Neural cell (in vitro differentiated cells): ENCODE data around the gene PRMT9. TPM values are rescaled to one million over a fixed set of nuclear protein-coding genes. Genes with fewer than 3 reads are reported as not detected.

ENCODE experiments used
- H2AFZ ChIP-seq: fragments of 200-600, 300-800 bp; sonication (generic), shearing (Covaris generic); 2 replicates; pipeline ENCODE4 v1.6.0; 2014; ENCODE audit warnings: low read depth, mild to moderate bottlenecking, antibody characterized with exemption, low read length, moderate library complexity
- H3F3A ChIP-seq: fragments of 200-600 bp; shearing (Covaris generic); 2 replicates; pipeline ENCODE4 v1.6.1; 2016; ENCODE audit warnings: mild to moderate bottlenecking, moderate library complexity, mixed read lengths, antibody characterized with exemption, low read length; ENCODE audit not compliant: insufficient read depth, poor library complexity, severe bottlenecking
- H3K27ac ChIP-seq: fragments of 200-600, 300-800 bp; sonication (generic), shearing (Covaris generic); 2 replicates; pipeline ENCODE4 v1.5.1; 2014; ENCODE audit warnings: mild to moderate bottlenecking, low read length, moderate library complexity
- H3K27me3 ChIP-seq: fragments of 300-800, 200-600 bp; sonication (generic), shearing (Covaris generic); 2 replicates; pipeline ENCODE4 v1.6.0; 2014; ENCODE audit warnings: mild to moderate bottlenecking, low read depth, low read length, moderate library complexity; ENCODE audit not compliant: insufficient read depth
- H3K36me3 ChIP-seq: fragments of 300-800, 200-600 bp; sonication (generic), shearing (Covaris generic); 2 replicates; pipeline ENCODE4 v1.5.1; 2014; ENCODE audit warnings: mild to moderate bottlenecking, antibody characterized with exemption, low read length, moderate library complexity; ENCODE audit not compliant: insufficient read depth
- H3K4me2 ChIP-seq: fragments of 300-800, 200-600 bp; sonication (generic), shearing (Covaris generic); 2 replicates; pipeline ENCODE4 v1.6.0; 2014; ENCODE audit warnings: mild to moderate bottlenecking, low read length
- H3K4me3 ChIP-seq: fragments of 300-800, 200-600 bp; sonication (generic), shearing (Covaris generic); 2 replicates; pipeline ENCODE4 v1.5.1; 2014; ENCODE audit warnings: mild to moderate bottlenecking, low read length, moderate library complexity
- H3K79me2 ChIP-seq: fragments of 200-600 bp; shearing (Covaris generic); replicated peaks from 2 replicates; pipeline ENCODE4 v1.6.0; 2014; ENCODE audit warnings: mild to moderate bottlenecking, low read length, moderate library complexity; ENCODE audit not compliant: insufficient read depth
- H3K9ac ChIP-seq: fragments of 300-800, 200-600 bp; sonication (generic), shearing (Covaris generic); 2 replicates; pipeline ENCODE4 v1.6.1; 2016; ENCODE audit warnings: mild to moderate bottlenecking, low read length, mixed read lengths
- H3K9me2 ChIP-seq: fragments of 200-600 bp; shearing (Covaris generic); 2 replicates; pipeline ENCODE4 v1.6.1; 2016; ENCODE audit warnings: mild to moderate bottlenecking, low read length, mixed read lengths; ENCODE audit not compliant: insufficient read depth
- H3K9me3 ChIP-seq: fragments of 200-600, 300-800 bp; sonication (generic), shearing (Covaris generic); 2 replicates; pipeline ENCODE4 v1.6.1; 2016; ENCODE audit warnings: mild to moderate bottlenecking, mixed run types, low read length, moderate library complexity, mixed read lengths
- H4K20me1 ChIP-seq: fragments of 200-600 bp; shearing (Covaris generic); 2 replicates; pipeline ENCODE4 v1.6.1; 2016; ENCODE audit warnings: mild to moderate bottlenecking, mixed run types; ENCODE audit not compliant: insufficient read depth
- CTCF ChIP-seq: fragments of 450-650 bp; IDR thresholded peaks from 2 replicates; pipeline ENCODE4 v1.5.1; 2014; ENCODE audit warnings: antibody characterized with exemption, mild to moderate bottlenecking, moderate library complexity; ENCODE audit not compliant: poor library complexity, severe bottlenecking
- EP300 ChIP-seq: fragments of 450-650 bp; conservative IDR thresholded peaks from 2 replicates; pipeline ENCODE4 v1.6.1; 2014; ENCODE audit warnings: antibody characterized with exemption, mild to moderate bottlenecking, moderate library complexity; ENCODE audit not compliant: poor library complexity, severe bottlenecking
- EZH2 ChIP-seq: fragments of 200-600, 300-800 bp; shearing (Covaris generic), sonication (generic); IDR thresholded peaks from 2 replicates; pipeline ENCODE4 v1.6.1; 2014; ENCODE audit warnings: antibody characterized with exemption, low read length, borderline replicate concordance, mild to moderate bottlenecking; ENCODE audit not compliant: insufficient read depth, poor library complexity, severe bottlenecking
- MXI1 ChIP-seq: fragments of 450-650 bp; conservative IDR thresholded peaks from 2 replicates; pipeline ENCODE4 v1.6.1; 2014; ENCODE audit warnings: antibody characterized with exemption, mild to moderate bottlenecking; ENCODE audit not compliant: poor library complexity, severe bottlenecking
- POLR2AphosphoS5 ChIP-seq: IDR thresholded peaks from 2 replicates; pipeline ENCODE4 v1.6.1; 2012
- RAD21 ChIP-seq: fragments of 450-650 bp; conservative IDR thresholded peaks from 2 replicates; pipeline ENCODE4 v1.6.1; 2014; ENCODE audit warnings: antibody characterized with exemption, mild to moderate bottlenecking, moderate library complexity
- REST ChIP-seq: IDR thresholded peaks from 2 replicates; pipeline ENCODE4 v1.6.1; 2012; ENCODE audit warnings: borderline replicate concordance
- SMC3 ChIP-seq: fragments of 450-650 bp; conservative IDR thresholded peaks from 2 replicates; pipeline ENCODE4 v1.6.1; 2014; ENCODE audit warnings: antibody characterized with exemption, mild to moderate bottlenecking, moderate library complexity; ENCODE audit not compliant: poor library complexity
- TAF1 ChIP-seq: IDR thresholded peaks from 2 replicates; pipeline ENCODE4 v1.6.1; 2012; ENCODE audit warnings: low read depth
- polyA plus RNA-seq: library from polyadenylated mRNA; depleted of rRNA; stranded (reverse); fragments of >200 nt; gene quantifications from 2 replicates; pipeline ENCODE4 v1.2.3, GENCODE V29; 2014

Gene PRMT9
- polyA plus RNA-seq, 1 donor from 2014 or later: 23.6 TPM

- TF ChIP-seq MXI1: no peak
- no peak for TF ChIP-seq EP300
- TF ChIP-seq CTCF: no peak
- TF ChIP-seq POLR2AphosphoS5: no peak
- no peak for TF ChIP-seq EZH2
- TF ChIP-seq SMC3: no peak
- no peak for TF ChIP-seq RAD21
- TF ChIP-seq TAF1: no peak
- TF ChIP-seq REST: no peak
- Histone ChIP-seq H3K9me2 (no peaks in the 10 kb centered on the region), H3K79me2 (no peaks in the 10 kb centered on the region), H3K27ac (no peak overlapping the region), H3F3A (no peaks in the 10 kb centered on the region), H3K36me3 (no peaks in the 10 kb centered on the region), H3K4me3 (no peak overlapping the region), H3K9me3 (no peaks in the 10 kb centered on the region), H3K9ac (no peak overlapping the region), H2AFZ (no peak overlapping the region), H4K20me1 (no peaks in the 10 kb centered on the region), H3K4me2 (no peak overlapping the region), H3K27me3 (no peaks in the 10 kb centered on the region)
Observed at GRCh38 chr4:147645099-147645498, 38.9 kb downstream of the PRMT9 start.

DNA sequence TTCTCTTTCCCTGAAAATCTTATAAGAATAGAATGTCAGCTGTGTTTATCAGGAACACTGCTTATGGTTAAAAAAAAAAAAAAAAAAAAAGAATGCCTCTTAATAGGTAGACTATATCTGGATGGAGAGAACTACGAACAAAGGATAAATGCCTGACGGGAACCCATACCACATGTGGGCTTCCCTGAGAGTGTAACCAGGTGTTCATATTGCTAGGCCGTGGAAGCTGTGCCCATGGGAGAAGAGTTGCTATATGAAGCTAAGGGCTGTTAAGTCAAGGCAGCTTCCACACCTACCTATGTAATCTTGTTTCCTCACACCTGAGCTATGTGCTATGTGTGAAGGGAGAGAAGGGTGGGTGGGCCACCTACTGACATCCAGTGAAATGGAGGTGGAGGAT is 39.5 kb downstream of the PRMT9 start:
- Histone ChIP-seq H3K36me3 (no peaks in the 10 kb centered on the region), H3K4me3 (no peak overlapping the region), H2AFZ (no peak overlapping the region), H4K20me1 (no peaks in the 10 kb centered on the region), H3K27ac (no peak overlapping the region), H3K9me2 (no peaks in the 10 kb centered on the region), H3K9me3 (no peaks in the 10 kb centered on the region), H3F3A (no peaks in the 10 kb centered on the region), H3K4me2 (no peak overlapping the region), H3K27me3 (no peaks in the 10 kb centered on the region), H3K79me2 (no peaks in the 10 kb centered on the region), H3K9ac (no peak overlapping the region)
- TF ChIP-seq TAF1 (no peak), POLR2AphosphoS5 (no peak), MXI1 (no peak)

GRCh38 chr4:147643616-147644015 is 40.3 kb downstream of the PRMT9 start:
- no peak for TF ChIP-seq RAD21
- TF ChIP-seq POLR2AphosphoS5: no peak
- TF ChIP-seq SMC3: no peak
- no peak for TF ChIP-seq REST
- no peak for TF ChIP-seq MXI1
- no peak for TF ChIP-seq CTCF
- TF ChIP-seq EP300: no peak
- TF ChIP-seq TAF1: no peak
- TF ChIP-seq EZH2: no peak
- H4K20me1 ChIP-seq: no peaks in the 10 kb centered on the region

More at GRCh38 chr4:147643616-147644015, 40.3 kb downstream of the PRMT9 start:
- H3K4me2 ChIP-seq: no peak overlapping the region
- no peaks in the 10 kb centered on the region for H3K9me2 ChIP-seq
- H3K36me3 ChIP-seq: no peaks in the 10 kb centered on the region
- H3F3A ChIP-seq: no peaks in the 10 kb centered on the region
- H3K9ac ChIP-seq: no peak overlapping the region
- no peak overlapping the region for H3K27ac ChIP-seq
- no peaks in the 10 kb centered on the region for H3K27me3 ChIP-seq
- H3K79me2 ChIP-seq: no peaks in the 10 kb centered on the region
- H3K9me3 ChIP-seq: no peaks in the 10 kb centered on the region
- H3K4me3 ChIP-seq: no peak overlapping the region
- no peak overlapping the region for H2AFZ ChIP-seq
